Ishikawa (cell line): Measurements from ENCODE around the gene FSD2.

Experiments used
- CREB1 ChIP-seq: IDR thresholded peaks from 2 replicates; pipeline ENCODE4 v1.6.1; 2012; ENCODE audit warnings: low read depth
- EP300 ChIP-seq: IDR thresholded peaks from 2 replicates; pipeline ENCODE4 v1.6.1; 2012; ENCODE audit warnings: borderline replicate concordance
- TAF1 ChIP-seq: IDR thresholded peaks from 2 replicates; pipeline ENCODE4 v1.6.1; 2012; ENCODE audit warnings: low read depth, mild to moderate bottlenecking
- TCF12 ChIP-seq: IDR thresholded peaks from 2 replicates; pipeline ENCODE4 v1.6.1; 2012; ENCODE audit warnings: low read depth
- TEAD4 ChIP-seq: IDR thresholded peaks from 2 replicates; pipeline ENCODE4 v1.6.1; 2012
- TF ChIP-seq, protein P1 (sequence below): IDR thresholded peaks from 2 replicates; pipeline ENCODE4 v1.6.1; 2012

DNA sequence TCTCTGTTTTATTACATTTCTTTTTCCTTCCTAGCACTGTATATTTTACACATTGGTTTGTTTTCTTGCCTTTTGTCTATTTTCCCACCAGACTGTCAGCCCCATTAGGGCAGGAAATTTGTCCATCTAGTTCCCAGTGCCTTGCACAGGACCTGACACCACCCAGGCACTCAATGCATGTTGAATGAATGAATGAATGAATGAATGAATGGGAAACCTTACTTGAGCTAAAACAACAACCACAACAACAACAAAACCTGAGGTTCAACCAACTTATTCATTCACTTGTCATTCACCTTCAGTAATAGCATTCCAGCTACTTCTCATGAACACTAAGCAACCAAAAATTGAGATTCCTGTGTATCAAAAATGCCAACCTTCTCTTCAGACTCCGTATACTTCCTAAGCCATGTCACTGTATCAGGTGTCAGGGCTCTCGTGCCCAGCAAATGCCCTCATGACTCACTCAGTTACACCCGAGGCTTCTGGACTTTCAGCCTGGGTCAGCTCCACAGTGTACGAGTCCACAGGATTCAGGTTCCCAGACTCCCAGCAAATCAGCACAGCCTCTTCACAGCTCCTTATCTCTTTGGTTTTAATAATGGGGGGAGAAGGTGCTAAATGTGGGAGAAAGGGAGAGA, 37.3 kb downstream of the FSD2 start:
- no peak for TF ChIP-seq TEAD4
- TF ChIP-seq TAF1: no peak
- no peak for TF ChIP-seq CREB1
- TF ChIP-seq, protein P1, sequence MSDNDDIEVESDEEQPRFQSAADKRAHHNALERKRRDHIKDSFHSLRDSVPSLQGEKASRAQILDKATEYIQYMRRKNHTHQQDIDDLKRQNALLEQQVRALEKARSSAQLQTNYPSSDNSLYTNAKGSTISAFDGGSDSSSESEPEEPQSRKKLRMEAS: no peak
- no peak for TF ChIP-seq EP300
- TF ChIP-seq TCF12: no peak
